Nephron (organoid): ENCODE measurements around the gene DOLPP1.

Experiments
- H3K27ac Mint-ChIP-seq, 3 experiments: 2 replicates each; pipeline ENCODE4 v1.8.0; 2020; ENCODE audit warnings: mixed read lengths in 3 of 3, mild to moderate bottlenecking in 2 of 3, moderate library complexity in 1 of 3
- H3K27me3 Mint-ChIP-seq: 2 replicates; pipeline ENCODE4 v1.8.0; 2021; ENCODE audit warnings: low read depth, mild to moderate bottlenecking, moderate library complexity, mixed read lengths
- H3K36me3 Mint-ChIP-seq: 2 replicates; pipeline ENCODE4 v1.8.0; 2020; ENCODE audit warnings: low read depth, mixed read lengths
- H3K4me1 Mint-ChIP-seq: 2 replicates; pipeline ENCODE4 v1.8.0; 2020; ENCODE audit warnings: mixed read lengths
- H3K4me3 Mint-ChIP-seq, 3 experiments: 2 replicates each; pipeline ENCODE4 v1.8.0; 2020; ENCODE audit warnings: mild to moderate bottlenecking in 3 of 3, mixed read lengths in 3 of 3, moderate library complexity in 2 of 3
- H3K9me3 Mint-ChIP-seq: 2 replicates; pipeline ENCODE4 v1.8.0; 2020; ENCODE audit warnings: mixed read lengths
- CTCF ChIP-seq, 3 experiments: fragments of 200-600 bp; sonication (generic); IDR thresholded peaks; one replicate each; pipeline ENCODE4 v1.5.0; 2021; ENCODE audit warnings: antibody characterized with exemption in 3 of 3; ENCODE audit not compliant: unreplicated experiment in 3 of 3

The DOLPP1 gene

GRCh38 chr9:129094387-129095169, 13.7 kb downstream of the DOLPP1 start:
- Mint-ChIP-seq H3K27me3 (no peaks in the 10 kb centered on the region), H3K27ac (no peak overlapping the region), H3K36me3 (peaks cover 19% of the 10 kb centered on the region), H3K4me1 (no peaks in the 10 kb centered on the region), H3K9me3 (no peaks in the 10 kb centered on the region), H3K4me3 (no peak overlapping the region)
- no peak for TF ChIP-seq CTCF (IDR thresholded peaks at IDR 0.05; ENCODE audit: unreplicated experiment in 3 of 3)

- H3K9me3 Mint-ChIP-seq = no peaks in the 10 kb centered on the region
- peaks cover 13% of the 10 kb centered on the region for H3K36me3 Mint-ChIP-seq
- H3K4me3 Mint-ChIP-seq = no peak overlapping the region
- no peak overlapping the region for H3K27ac Mint-ChIP-seq
- no peaks in the 10 kb centered on the region for H3K27me3 Mint-ChIP-seq
- no peak for TF ChIP-seq CTCF (IDR thresholded peaks at IDR 0.05; ENCODE audit: unreplicated experiment in 3 of 3)
- H3K4me1 Mint-ChIP-seq = no peaks in the 10 kb centered on the region
Measured at GRCh38 chr9:129095170-129095667, 14.3 kb downstream of the DOLPP1 start.

GRCh38 chr9:129095908-129096307, 15.0 kb downstream of the DOLPP1 start:
- no peak for TF ChIP-seq CTCF (IDR thresholded peaks at IDR 0.05; ENCODE audit: unreplicated experiment in 3 of 3)
- Mint-ChIP-seq H3K4me1 (no peaks in the 10 kb centered on the region), H3K27ac (no peak overlapping the region), H3K27me3 (no peaks in the 10 kb centered on the region), H3K9me3 (no peaks in the 10 kb centered on the region), H3K36me3 (peaks cover 12% of the 10 kb centered on the region), H3K4me3 (no peak overlapping the region)

GRCh38 chr9:129097671-129098306, 16.9 kb downstream of the DOLPP1 start:
- H3K27ac Mint-ChIP-seq = no peak overlapping the region
- no peak overlapping the region for H3K4me3 Mint-ChIP-seq

GRCh38 chr9:129098328-129098727, 17.4 kb downstream of the DOLPP1 start:
- Mint-ChIP-seq H3K27ac (no peak overlapping the region), H3K36me3 (peaks cover 12% of the 10 kb centered on the region), H3K9me3 (no peaks in the 10 kb centered on the region), H3K4me1 (no peaks in the 10 kb centered on the region), H3K27me3 (no peaks in the 10 kb centered on the region), H3K4me3 (no peak overlapping the region)
- no peak for TF ChIP-seq CTCF (IDR thresholded peaks at IDR 0.05; ENCODE audit: unreplicated experiment in 3 of 3)

More at GRCh38 chr9:129097671-129098306, 16.9 kb downstream of the DOLPP1 start:
- peaks cover 12% of the 10 kb centered on the region for H3K36me3 Mint-ChIP-seq
- no peaks in the 10 kb centered on the region for H3K27me3 Mint-ChIP-seq
- H3K4me1 Mint-ChIP-seq = no peaks in the 10 kb centered on the region
- no peak for TF ChIP-seq CTCF (IDR thresholded peaks at IDR 0.05; ENCODE audit: unreplicated experiment in 3 of 3)
- no peaks in the 10 kb centered on the region for H3K9me3 Mint-ChIP-seq
